ENCODE results near the gene PPFIA1.

GRCh38 chr11:70311616-70312015 lies 41.1 kb downstream of the PPFIA1 start:
- TF ChIP-seq, protein P1, sequence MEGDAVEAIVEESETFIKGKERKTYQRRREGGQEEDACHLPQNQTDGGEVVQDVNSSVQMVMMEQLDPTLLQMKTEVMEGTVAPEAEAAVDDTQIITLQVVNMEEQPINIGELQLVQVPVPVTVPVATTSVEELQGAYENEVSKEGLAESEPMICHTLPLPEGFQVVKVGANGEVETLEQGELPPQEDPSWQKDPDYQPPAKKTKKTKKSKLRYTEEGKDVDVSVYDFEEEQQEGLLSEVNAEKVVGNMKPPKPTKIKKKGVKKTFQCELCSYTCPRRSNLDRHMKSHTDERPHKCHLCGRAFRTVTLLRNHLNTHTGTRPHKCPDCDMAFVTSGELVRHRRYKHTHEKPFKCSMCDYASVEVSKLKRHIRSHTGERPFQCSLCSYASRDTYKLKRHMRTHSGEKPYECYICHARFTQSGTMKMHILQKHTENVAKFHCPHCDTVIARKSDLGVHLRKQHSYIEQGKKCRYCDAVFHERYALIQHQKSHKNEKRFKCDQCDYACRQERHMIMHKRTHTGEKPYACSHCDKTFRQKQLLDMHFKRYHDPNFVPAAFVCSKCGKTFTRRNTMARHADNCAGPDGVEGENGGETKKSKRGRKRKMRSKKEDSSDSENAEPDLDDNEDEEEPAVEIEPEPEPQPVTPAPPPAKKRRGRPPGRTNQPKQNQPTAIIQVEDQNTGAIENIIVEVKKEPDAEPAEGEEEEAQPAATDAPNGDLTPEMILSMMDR (IDR thresholded peaks at IDR 0.05; ENCODE audit: low read depth, low read length) = no peak
- TF ChIP-seq EZH2phosphoT487 (IDR thresholded peaks at IDR 0.05; ENCODE audit: low read depth) = no peak
